Activated CD4-positive, alpha-beta T cell treated with anti-CD3 and anti-CD28 coated beads for 1 hour (primary cell): ENCODE measurements around the gene OMP.
"Not testable (repeated sequence)": the region's sequence is repeated elsewhere in the genome, so short reads cannot be mapped to it uniquely, and the experiment has no call there.

Experiments used
- DNase-seq: peaks from one replicate; pipeline ENCODE4 v3.0.0-alpha.2; 2020

OMP gene

DNA sequence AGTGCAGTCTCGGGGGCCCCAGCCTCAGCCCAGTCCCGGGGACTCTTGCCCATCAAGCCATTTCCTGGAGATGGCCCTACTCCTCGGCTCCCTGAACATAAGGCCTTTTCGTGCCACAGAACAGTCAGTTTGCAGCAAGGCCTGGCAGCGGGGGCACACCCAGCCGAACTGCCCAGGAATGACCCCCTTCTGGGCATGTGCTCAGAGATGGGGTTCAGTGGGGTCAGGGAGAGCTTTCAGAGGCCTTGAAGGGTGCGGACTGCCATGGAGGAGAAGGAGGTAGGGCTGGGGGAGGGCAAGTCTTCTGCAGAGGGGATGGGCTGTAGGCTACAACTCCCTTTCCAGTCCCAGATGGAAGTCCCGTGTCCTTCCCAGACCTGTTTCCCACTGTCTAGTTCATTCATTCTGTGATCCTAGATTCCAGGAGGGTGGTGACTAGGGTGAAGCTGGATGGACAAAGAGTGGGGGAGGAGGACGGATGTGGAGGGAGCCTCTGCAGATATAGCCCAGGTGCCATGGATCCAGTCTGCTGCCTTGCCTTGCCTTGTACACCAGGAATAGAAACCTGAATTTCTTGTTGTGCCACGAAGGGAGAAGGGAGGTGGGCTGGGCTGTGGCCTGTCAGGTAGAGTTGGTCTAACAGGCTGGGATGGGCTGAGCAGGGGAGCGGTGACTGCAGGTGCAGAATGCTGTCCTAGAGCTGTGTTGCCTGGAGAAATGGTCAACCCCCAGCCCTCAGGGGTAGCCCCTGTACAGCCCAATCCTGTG lies 14.2 kb upstream of the OMP start:
- no peak for DNase-seq

DNA sequence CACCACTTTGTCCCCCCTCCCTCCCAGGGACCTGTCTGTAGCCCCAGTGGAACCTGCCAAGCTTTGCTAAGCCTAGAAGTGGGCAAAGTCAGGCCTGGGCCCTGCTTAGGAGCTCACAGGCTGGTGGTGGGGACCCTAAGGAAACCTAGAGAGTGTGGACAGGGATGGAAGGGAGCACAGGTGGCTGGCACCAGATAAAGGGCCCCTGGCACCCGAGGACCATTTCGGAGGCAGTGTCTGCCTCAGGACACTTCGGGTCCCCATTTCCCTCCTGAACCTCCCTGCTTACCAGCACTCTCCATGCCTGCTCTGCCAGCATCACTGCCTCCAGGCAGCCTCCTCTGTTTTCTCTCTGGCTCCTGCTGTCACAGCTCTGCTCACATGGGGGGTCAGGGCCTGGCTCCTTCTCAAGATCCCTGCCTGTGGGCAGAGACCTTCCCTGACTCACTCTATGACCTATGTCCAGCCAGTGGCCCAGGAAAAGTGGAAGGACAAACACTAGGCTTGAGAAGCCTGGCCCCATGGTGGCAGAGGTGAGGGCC lies 13.6 kb upstream of the OMP start:
- DNase-seq, result no peak

DNA sequence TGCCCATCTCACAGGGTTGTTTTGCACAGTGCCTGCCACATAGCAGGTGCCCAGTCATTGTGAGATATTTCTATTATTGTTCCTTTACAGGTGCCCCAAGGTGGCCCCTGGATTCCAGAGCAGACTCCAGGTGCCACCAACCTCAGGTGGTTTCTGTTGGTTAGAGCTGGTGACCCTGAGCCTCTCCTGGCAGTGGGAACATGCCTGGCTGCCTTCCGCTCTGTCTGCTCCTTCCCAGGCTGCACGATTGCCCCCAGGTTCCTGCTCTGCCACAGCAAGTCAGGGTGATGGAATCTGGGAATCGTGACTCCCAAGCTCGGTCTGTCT lies 12.6 kb upstream of the OMP start:
- no peak for DNase-seq

DNA sequence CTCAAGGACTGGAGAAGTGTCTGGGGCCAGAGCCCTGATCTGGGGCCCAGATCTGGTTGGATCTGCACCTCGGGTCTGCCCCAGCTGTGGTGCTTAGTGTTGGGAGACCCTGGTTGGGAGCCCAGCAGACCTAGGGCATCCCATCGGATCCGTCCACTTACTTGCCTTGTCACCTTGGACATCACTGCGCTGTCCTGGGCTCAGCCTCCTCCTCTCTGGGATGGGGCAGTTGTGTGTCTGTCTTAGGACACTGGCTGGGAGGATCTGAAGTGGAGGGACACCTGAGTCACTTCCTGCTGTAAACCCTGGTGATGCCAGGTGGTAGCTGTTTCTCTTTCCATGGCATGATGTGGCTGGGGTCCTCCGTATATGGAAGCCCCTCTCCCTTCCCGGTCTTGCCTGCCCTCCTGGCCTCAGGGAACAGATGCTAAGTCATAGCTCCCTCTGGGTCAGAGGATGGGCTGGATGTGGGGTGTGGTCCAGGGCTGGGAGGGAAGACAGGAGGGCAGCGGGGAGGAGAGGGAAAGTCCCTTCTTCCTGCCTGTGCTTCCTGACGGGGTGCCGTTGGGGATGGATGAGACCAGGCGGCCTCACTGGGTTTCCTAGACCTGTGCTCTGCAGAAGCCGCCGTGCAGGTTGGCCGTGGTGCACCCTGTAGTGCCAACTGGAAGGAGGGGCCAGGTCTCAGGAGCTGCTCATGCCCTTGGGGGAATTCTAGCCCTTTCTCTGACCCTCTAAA lies 12.1 kb upstream of the OMP start:
- no peak for DNase-seq

DNA sequence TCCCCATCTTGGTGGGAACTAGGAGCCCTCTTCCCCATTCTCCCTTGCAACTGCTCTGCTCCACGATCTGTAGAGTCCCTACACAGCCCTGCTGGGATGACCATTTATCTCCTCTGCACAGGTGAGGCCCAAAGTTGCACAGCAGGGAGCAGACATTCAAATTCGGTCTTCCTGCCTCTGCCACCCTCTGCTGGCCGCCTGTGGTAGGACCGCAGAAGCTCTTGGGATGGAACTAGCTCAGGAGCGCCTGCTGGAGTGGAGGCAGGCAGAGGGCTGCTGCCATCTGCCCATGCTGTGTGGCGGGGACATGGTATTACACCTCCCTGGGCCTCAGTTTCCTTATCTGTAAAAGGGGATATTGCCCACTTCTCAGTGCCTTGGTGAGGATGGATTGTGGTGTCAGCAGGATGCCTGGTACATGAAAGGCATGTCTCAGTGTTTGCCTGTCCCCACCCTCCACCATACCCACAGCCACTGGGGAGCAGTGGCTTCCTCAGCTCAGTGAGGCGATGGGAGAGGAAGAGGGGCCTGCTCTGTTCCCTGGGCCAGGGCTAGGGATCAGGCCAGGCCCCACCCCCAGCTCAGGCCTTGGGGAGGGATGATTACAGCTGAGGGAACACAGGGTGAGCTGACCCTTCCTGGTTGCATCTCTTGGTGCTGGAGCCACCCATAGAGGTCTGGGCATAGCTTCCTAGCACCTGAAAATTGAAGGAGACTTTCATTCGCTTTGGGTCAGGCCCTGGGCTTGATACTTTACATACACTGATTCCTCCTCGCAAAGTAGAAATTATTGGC lies 11.3 kb upstream of the OMP start:
- peak; percentile 69 for DNase-seq

DNA sequence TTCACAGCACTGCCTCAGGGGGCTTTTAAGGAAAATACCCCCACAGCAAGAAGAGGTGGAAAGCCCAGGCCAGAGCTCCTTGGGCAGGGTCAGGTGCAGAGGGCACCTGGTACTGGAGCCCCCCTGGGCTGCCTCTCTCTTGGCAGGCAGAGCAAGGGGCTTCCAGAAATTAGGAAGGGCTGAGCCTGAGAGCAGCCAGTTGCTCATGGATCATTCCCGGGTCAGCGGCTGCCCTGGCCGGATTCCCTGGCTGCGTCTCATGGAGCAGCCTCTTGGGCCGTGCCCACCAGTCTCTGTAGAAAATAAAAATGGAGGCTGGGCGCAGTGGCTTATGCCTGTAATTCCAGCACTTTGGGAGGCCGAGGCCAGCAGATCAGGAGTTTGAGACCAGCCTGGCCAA lies 10.3 kb upstream of the OMP start:
- no peak for DNase-seq

DNA sequence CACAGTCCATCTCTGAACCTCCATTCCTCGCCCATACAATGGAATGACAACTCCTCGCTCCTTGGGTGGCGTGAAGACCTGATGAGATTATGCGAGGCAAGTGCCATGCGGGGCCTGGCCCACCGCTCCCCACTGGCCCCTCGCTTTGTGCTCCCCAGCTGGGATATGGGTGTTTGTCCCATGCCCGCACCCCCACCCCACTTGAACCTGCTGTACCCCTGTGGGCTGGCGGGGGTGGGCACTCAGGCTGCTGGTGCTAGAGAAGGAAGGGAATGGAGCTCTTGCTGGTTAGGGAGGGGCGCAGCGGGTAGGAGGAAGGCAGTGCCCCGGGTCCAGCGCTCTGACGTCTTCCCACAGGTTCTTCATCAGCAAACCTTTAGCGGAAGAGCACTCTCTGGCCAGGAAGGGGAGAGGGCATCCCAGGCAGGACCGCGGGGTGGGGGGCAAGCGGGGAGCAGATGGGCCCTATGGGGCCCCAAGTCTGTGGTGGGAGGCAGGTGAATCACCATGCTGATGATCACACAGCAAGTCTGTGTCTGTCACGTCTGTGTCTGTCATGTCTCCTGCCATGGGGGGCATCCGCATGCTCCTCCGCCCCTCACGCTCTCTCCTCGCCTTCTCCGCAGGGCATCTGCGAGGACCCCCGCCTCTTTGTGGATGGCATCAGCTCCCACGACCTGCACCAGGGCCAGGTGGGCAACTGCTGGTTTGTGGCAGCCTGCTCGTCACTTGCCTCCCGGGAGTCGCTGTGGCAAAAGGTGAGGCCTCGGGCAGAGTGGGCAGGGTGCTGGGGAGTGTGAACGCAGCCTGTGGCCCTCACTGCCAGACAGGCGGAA lies 9.4 kb upstream of the OMP start:
- no peak for DNase-seq

DNA sequence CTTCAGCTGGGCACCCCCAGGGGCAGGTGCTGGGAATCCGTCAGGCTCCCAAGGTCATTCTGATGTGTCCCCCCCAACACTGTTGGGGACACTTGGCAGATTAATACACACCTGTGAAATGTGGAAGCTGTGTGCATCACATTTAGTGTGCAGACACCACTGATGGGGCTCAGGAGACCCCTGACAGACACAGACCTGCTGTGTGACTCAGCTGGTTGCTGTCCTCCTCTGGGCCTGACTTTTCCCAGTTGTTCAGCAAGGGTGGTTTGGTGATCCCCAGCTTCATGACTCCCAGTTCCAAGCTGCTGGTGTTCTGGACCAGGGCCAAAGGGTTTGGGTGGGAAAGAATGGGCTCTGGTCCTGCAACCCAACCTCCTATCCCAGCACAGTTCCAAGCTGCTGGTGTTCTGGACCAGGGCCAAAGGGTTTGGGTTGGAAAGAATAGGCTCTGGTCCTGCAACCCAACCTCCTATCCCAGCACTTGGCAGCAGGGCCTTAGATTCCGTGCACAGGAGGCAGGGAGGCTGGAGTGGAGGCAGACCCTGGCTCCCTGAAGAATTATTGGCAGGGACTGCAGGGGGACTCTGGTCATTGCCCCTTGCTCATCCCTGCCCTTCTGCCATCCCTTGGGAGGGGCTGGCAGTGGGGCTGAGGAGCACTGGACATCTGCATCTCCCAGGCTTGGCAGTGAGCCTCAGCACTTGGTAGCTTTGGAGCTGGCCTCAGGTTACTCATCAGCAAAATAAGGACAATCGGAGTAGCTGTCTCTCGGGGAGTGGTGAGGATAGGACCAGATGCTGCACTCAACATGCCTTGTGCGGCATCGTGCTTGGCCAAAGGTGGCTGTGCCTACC lies 8.4 kb upstream of the OMP start:
- no peak for DNase-seq

DNA sequence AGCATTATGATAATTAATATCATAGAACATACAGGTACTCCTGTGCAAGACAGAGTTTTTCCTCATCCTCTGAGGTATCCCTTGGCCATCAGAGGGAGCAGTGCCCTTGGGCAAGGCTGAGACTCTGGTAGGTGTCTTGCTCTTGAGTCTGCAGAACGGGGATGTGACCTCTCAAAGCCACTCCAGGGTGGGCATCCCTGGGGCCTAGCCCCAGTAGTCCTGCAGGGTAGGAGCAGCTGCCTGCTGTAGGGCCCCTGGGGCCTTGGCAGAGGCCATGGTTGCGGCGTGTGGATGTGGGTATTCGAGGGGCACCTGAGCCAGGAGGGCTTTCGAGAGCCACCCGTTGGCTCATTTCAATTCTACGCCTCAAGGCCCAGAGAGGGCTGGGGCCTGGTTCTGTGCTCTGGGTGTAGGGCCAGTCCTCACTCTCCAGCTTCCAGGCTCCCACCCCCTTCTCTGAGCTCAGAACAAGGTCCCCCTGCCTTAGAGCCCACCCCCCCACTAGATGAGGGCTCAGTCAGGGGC lies 7.7 kb upstream of the OMP start:
- DNase-seq, result no peak

DNA sequence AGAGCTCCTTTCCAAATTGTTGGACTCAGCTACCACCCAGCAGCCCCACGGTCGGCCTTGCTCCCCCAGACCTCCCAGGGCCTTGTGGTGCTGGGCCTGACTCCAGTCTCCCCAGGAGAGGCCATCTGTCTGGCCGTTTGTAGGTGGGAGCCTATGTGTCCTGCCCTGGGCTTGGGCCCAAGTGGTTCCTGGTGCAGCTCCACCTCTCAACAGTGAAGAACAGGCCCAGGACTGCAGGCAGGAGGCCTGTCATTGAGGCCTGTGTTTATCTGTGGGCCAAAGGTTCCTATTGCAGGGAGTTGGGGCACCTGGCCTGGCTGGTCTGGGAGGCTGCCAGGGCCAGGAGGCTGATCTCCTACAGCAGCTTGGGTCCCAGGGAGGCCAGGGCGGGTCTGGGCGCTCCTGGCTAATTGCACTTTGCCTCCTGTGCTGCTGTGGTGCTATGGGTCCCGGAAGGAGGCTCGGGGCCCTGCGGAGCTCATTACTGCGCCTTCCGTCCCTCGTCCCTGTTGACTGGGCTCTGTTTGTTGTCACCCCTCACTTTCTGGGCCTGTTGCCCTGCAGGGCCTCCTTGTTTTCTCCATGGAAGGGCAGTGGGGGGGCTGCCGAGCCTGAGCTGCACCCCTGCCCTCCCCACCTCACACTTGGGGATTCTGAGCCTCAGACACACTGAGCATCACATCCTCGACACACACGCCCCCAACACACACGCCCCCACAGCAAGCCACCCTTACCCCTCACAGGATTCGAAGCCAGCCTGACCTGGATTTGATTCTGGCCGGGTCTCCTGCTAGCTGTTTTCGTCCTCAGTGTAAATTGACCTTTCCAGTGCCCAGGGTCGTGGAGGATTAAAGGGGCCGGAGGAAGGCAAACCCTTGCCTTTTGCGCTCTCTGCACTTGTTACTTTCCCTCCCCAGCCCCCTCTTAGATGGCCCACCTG lies 6.8 kb upstream of the OMP start:
- no peak for DNase-seq

DNA sequence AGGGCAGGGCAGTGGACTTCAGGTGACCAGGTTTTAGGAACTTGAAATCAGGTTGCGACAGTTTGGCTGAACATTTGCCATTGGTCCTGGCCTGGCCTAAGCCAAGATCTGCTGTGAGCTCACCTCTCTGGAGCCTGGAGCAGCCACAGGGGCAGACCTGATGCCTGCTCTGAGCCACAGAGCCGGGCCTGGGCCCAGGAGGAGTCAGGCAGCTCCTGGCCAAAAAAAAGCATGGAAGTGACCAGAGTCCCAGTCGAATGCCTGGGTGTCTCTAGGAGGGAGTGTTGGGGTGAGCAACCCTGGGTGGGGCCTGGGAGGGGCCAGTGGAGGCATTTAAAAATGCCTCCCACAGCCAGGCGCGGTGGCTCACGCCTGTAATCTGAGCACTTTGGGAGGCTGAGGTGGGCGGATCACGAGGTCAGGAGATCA lies 6.0 kb upstream of the OMP start:
- no peak for DNase-seq

DNA sequence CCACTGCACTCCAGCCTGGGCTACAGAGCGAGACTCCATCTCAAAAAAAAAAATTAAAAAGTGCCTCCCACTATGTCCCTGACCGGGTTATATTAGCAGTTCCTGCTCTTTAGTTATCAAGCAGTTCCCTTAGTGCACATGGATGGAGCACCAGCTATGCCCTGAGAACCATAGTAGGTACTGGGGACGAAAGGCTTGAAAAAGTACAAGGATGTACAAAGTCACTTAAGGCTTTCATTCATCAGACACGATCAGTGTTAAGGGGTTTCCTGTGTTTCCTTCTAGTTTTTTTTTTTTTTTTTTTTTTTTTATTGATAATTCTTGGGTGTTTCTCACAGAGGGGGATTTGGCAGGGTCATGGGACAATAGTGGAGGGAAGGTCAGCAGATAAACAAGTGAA lies 5.5 kb upstream of the OMP start:
- DNase-seq, result not testable (repeated sequence)

DNA sequence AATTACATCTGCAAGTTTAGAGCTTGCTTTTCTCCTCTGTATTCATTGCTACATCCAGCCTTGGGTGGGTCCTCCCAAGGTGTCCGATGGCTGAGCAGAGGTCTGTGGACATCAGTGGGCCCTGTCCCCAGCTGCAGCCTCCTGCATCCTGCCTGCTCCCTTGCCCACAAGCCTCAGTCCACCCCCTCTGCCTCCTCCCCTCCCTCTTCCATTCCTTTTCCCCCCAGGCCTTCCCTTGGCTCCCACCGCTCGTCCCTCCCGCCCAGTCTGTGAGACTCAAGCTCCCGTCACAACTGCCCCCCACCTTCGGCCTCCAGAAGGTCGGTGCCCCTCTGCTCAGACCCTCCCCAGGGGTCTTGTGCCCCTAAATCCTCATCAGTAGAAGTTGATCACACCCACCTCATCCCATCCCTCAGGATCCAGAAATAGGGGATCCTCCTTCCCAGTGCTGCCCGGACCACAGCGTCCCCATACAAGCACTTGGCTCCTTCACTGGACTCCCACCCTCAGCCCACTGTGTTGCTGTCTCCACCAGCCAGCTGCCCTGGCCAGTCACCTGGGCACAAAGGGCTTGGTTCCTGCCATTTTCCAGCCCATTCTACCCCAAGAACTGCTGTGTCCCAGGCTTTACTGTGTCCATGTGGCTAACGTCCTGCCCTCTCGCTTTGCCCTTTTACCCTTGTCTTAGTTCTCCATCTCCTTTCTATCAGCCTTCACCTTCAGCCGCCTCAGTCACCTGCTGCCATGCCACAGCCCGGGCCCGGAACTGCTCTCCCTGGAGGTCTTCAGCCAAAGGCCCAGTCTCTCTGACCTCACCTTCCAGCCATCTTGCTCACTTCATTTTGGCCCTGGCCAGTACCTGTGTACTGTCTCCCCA lies 2.2 kb upstream of the OMP start:
- no peak for DNase-seq

DNA sequence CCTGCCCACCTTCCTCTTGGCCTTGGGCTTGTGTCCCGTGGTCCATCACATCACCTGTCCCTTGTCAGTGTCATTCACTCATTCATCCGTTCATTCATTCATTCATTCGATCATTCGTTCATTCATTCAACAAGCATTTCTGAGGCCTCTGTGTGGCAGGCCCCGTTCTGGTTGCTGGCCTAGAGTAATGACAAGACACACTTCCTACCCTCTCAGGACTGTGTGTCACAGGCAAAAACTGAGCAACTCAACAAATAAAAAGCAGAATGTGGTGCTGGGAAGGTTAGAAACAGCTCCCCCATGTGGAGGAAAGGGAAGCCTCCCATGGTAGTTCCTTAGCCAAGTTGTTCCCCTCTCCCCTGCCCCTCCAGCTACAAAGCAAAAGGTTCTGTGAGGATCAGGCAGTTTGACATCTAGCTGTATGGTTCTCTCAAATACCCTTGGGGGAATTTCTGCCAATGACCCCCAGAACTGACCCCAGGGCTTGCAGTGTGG lies 1.6 kb upstream of the OMP start:
- DNase-seq, result no peak

DNA sequence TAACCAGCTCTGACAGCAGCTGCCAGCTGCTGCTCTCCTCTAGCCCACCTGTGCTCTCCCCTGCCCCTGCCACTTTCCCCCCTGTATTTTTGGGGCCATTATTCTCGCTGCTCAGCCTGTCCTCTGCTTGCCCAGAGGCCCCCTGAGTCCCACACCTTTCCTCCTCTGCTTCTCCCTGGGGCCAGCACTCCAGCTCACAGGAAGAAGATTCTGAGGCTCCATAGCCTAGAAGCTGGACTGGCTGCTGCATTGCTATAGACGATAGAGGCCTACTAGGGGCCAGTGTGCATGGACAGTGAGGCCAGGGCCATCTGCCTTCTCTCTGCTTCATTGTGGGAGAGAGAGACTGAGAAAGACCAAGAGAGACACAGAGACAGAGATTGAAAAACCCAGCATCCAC lies 679 bp downstream of the OMP start:
- DNase-seq, result no peak

DNA sequence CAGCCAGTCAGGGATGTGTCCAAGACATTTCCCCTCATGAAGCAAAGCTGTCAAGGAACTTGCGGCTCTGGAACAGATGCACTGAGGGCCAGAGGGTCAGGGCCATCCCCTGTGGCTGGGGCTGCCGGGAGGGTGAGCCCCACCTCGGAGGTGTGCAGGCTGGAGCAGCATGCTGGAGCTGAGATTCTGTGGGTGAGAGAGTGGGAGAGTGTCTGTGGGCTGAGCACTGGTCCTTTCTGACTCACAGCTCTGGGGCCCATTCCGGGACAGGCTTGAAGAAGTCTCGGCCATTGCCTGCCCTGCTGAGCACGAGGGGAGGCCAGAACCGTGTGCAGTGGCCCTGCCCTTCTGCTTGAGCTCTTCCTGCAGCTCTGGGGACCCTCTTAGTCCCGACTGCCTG lies 2.1 kb downstream of the OMP start:
- no peak for DNase-seq

DNA sequence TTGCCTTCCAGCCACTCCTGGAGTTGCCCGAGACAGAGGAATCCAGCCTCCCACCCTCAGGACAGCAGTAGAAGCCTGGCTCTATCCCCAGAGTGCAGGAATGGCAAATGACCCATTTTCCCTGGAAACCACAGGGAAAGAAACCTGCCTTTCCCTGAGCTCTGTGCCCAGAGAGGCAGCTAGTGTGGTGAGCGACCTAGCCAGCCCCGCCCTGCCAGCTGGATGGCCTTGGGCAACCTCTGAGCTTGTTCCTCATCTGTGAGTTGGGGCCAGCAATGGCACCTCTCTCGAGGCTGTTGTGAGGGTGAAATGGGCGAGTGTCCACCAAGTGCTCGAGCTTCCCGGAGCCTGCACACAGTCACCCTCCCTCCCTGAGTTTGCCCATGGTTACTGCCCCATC lies 3.7 kb downstream of the OMP start:
- no peak for DNase-seq

DNA sequence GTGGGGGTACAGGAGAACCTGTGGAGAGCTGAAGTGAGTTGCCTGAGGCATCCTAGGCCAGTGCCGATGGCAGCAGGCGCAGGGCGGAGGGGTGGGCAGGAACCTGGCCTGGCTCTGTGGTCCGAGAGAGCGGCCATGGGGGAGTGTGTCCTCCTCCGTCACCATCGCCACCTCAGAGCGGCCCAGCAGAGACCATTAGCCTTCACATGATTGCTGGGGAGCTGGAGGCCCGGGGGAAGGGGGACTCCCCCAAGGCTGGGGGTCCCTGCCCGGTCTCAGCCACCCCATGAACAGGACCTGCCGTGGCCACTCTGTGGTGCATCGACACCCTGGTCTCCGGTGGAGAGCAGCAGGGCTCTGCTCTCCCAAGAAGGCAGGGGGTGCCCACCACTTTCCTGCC lies 4.1 kb downstream of the OMP start:
- no peak for DNase-seq

DNA sequence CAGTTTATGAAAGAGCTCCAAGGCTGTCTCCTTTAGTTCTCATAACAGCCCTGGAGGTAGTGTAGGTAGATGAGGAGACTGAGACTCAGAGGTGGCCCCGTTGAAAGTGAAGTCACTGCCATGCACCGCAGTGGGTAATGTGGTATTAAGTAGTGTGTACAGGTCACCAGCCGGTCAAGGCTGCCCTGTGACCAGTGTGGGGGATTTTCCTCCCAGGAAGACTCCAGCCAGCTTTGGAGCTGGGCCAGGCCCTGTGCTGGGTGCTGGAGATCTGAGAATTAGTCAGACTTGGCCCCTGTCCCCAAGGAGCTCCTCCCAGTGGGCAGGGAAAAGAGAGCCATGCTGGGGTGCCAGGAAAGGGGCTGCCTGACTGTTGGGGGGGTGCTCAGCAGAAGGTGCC lies 5.3 kb downstream of the OMP start:
- DNase-seq, result no peak
